HG02610 (cell line): ENCODE results near the gene XAB2.

Source experiments
- ATAC-seq: cut with Tn5 transposase; IDR thresholded peaks from one replicate; pipeline ENCODE4 v1.9.1; 2021; ENCODE audit warnings: mild to moderate bottlenecking, moderate library complexity; ENCODE audit not compliant: unreplicated experiment

The XAB2 gene

GRCh38 chr19:7629347-7630054 lies at the start of gene XAB2, which contains the start of gene PET100:
Gene XAB2 (minus strand): TSS chr19:7629545. CDS start chr19:7629527, 18 bp downstream.
Gene PET100 (plus strand): TSS chr19:7629793. CDS start chr19:7629834, 41 bp downstream.
- peak; percentile 82 for ATAC-seq

DNA sequence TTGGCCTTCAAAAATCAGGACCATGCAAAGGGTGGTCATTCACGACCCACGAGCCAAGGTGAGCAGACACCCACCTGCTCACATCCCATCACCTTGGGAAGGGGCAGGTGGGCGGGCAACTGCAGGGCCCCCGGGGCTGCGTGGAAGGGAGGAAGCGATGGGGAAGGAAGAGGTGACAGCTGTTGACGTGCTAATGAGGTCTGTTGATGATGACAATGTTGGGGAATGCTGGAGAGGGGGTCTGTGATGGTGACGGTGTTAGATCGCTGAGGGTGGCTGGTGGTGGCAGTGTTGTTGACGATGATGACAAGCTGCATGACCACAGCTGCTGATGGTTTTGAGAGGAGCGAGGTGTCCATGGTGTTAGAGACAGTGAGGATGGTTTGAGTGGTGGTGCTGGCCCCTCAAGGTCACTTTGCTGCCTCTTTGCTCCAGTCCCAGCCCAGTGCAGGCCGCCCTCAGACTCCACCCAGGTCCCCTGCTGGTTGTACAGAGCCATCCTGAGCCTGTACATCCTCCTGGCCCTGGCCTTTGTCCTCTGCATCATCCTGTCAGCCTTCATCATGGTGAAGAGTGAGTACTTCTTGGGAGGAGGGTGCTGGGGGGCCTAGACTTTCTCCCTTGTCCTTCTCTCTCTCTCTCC lies 48.4 kb upstream of the XAB2 start:
- ATAC-seq = no peak

GRCh38 chr19:7676854-7677253 lies 47.5 kb upstream of the XAB2 start, which contains the start of gene MCEMP1:
Gene MCEMP1 (plus strand): TSS chr19:7677090. CDS start chr19:7677121, 31 bp downstream.
- ATAC-seq = no peak

DNA sequence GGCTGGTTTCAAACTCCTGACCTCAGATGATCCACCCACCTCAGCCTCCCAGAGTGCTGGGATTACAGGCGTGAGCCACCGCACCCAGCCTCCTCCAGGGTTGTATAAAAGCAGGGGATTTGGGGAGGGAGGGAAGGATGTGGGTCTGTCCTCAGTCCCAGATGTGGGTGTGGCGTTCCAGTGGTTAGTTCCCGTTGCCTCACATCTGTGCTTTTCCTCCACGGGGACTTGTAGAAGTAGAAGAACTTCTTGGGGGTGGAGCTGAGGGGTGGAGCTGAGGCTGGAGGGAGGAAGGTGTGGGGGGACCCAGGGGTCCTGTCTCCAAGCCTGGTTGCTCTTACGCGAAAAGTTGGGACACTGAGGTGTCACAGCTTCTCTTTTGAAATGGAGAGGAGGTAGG lies 47.0 kb upstream of the XAB2 start:
- no peak for ATAC-seq

- ATAC-seq = no peak
These were observed 45.0 kb upstream of the XAB2 start for GRCh38 chr19:7674010-7675005.

DNA sequence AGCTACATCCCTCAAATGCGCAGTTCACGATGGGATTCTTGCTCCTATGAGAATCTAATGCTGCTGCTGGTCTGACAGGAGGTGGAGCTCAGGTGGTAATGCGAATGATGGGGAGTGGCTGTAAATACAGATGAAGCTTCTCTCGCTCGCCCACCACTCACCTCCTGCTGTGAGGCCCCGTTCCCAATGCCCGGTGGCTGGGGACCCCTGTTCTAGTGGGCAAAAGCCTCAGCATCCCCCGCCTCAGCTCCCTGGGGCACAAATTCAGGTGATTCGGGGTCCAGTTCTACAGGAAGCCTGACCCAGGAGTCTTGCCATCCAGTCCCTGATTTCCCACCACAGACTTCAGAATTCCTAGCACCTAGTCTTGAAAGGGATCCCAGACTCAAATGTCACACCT lies 43.2 kb upstream of the XAB2 start:
- no peak for ATAC-seq

GRCh38 chr19:7670790-7671189 lies 41.4 kb upstream of the XAB2 start:
- no peak for ATAC-seq

DNA sequence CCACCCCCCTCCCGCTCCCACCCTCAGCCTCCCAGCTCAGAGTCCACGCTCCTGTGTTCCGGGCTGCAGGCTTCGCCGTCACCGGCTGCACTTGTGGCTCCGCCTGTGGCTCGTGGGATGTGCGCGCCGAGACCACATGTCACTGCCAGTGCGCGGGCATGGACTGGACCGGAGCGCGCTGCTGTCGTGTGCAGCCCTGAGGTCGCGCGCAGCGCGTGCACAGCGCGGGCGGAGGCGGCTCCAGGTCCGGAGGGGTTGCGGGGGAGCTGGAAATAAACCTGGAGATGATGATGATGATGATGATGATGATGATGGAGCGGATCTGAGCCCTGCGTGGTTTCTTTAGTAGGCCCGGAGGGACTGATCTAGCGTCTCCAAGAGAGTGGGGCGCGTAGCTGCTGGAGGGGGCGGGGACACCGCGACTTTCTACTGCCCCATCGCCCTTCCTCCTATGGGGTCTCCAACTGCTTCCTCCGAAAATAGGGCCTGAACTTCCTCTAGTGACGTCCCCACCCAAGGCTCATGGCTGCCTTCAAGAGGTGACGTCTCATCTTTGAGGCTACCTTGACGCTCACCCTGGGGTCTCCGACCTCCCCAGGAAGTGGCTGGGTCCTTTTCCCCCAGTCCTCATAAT lies 40.9 kb upstream of the XAB2 start:
- no peak for ATAC-seq

- no peak for ATAC-seq
These were observed 40.3 kb upstream of the XAB2 start for GRCh38 chr19:7669641-7670040.

DNA sequence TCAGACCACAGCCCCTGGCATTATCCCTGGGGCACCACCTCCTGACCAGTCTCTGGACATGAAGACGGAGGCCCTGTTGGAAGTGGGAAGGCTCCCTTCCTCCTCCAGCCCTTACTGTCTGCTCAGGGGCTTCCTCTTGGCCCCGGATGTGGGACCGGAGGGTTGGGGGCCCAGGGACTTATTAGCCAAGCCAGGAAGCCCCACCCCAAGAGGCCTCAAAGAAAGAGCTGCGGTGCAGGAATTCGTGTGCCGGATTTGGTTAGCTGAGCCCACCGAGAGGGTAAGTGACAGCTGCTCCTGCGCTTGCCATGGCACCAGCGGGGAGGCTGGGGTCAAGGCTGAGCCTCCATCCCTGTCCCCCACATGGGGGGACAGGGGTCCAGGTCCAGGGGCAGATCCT lies 39.5 kb upstream of the XAB2 start, which contains the start of gene RETN:
RETN (plus strand) TSS at position 208 of the 400 bp plus-strand sequence. CDS start 278 bp downstream, outside the sequence.
- no peak for ATAC-seq

GRCh38 chr19:7665076-7665475 lies 35.7 kb upstream of the XAB2 start:
- no peak for ATAC-seq

DNA sequence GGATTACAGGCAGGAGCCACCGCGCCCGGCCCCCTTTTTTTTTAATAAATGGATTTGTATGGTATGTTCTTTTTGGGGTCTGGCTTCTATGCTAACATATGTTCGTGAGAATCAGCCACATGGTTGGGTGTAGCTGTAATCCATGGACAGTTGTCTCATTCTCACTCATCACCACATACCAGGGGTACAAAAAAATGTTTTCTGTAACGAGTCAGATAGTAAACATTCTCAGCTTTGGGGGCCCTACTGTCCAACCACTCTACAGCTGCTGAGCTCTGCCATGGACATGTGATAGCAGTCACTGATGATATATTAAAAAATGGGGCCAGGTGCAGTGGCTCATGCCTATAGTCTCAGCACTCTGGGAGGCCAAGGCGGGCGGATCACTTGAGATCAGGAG lies 34.4 kb upstream of the XAB2 start:
- no peak for ATAC-seq

DNA sequence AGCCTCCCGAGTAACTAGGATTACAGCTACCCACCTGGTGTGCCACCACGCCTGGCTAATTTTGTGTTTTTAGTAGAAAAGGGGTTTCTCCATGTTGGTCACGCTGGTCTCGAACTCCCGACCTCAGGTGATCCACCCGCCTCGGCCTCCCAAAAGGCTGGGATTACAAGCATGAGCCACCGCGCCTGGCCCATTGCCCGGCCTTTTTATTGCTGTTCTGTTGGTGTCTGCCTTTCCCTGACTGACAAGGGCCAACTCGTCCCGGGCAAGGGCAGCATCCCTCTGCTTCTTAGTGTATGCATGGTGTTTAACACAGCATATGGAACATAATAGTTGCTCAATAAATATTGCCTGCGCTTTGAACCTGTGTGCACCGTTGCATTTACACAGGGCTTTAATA lies 33.3 kb upstream of the XAB2 start:
- ATAC-seq = no peak

DNA sequence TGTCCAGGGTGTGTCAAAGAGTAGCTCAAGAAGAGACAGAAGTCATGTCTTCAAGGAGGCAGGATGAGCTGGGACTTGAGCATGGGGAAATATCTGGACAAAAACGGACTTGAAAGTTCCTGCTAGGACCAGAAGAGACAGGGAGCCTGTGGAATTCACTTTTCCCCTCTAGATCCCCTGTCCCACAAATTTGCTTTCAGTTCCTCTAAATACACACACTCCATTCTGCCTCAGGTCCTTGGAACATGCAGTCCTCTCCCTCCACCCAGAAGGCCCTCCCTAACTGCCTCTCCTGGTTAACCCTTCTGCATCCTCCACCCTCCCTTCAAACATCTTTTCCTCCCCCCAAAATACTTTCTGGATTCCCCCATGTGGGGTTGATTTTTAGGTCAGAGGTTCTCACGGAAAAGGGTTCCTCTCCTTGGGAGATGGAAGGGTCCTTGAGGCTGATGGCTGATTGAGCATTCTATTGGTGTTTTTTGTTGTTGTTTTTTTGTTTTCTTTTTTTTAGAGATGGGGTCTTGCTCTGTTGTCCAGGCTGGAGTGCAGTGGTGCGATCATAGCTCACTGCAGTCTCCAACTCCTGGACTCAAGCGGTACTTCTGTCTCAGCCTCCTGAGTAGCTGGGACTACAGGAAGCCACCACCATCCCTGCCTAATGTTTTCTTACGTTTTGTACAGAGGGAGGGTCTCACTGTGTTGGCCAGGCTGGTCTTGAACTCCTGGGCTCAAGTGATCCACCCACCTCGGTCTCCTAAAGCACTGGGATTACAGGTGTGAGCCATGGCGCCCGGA lies 32.6 kb upstream of the XAB2 start:
- no peak for ATAC-seq

DNA sequence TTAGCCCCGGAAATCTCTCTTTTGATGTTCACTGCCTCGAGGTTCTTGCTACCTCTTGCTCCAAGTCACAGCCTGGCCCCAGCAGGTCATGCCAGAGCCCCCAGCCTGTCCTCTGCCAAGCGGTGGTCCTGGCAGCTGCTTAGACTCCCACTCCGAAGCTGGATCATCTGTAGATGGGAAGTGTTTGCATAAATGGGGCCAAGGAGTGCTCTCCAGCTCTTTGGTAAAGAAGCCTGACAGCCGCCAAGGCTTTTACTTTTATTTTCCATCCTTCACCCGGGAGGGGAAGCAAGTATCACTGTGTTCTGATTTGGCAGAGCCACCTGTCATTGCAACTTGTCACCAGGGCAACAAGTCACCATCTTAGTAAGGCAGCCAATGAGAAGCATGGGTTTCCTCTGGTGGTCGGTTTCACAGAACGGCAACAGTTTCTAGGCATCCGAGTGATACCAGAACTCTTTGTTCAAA lies 28.9 kb upstream of the XAB2 start:
- peak; percentile 87 for ATAC-seq

DNA sequence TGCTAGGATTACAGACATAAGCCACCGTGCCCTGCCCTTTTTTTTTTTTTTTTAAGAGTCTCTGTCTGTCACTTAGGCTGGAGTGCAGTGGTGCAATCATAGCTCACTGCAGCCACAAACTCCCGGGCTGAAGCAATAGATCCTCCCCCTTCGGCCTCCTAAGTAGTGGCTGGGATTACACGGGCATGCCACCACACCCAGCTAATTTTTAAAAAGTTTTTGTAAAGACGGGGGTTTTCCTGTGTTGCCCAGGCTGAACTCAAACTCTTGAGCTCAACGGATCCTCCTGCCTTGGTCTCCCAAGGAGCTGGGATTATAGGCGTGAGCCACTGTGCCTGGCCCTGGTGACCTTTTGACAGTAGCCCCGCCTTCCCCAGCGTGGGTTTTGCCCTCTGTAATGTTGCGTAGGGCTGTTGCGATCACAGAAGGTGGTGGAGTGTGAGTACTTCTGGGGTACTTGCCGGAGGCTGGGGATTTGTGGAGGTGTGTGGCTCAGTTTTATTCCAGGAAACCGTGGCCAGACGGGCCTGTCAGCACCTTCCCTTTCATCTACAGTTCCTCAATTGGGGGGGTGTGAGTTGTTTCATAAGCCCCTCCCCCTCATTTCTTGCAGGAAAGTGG lies 27.9 kb upstream of the XAB2 start:
- no peak for ATAC-seq

- ATAC-seq = no peak
These were observed 26.2 kb upstream of the XAB2 start for GRCh38 chr19:7655581-7655980.

DNA sequence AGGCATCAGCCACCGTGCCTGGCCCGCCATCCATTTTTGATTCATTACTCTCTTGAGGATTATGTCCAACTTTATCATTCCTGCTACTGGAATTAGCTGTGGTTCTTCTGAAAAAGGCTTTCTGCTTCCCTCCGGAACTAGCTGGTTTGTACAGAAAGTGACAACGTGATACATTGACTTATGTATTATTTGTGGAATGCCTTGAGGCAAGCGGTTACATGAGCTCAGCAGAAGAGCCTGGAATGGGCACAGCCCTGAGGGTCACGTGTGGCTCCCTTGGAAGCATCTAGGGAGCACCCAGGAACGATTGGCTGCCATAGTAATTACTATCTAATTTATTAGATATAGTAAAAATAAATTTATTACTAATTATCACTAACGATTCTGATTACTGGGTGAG lies 25.1 kb upstream of the XAB2 start:
- ATAC-seq = no peak

DNA sequence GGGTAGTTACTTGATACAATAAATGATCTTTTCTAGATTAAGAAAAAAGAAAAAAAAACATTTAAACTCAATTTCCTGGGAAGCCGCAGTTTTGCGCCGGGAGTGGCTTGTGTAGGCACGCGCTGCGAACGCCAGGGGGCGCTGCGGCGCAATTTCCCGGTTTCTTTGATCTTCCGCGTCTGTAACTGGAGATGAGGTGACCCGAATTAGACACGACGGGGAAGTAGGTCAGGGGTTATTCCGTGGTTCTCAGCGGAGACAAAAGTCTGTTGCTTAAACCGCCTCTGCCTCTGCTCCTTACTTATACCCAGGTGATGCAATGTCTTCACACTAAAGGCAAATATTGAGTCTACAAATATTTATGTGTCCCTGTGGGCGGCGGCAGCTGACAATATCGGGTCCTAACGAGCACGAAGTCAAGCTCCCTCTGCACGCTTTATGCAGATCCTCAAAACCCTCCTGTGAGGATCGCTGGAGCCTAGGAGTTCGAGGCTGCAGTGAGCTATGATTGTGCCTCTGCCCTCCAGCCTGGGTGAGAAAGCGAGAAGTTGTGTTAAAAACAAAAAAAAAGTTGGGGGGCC lies 22.8 kb upstream of the XAB2 start:
- no peak for ATAC-seq
